ENCODE results near the gene ZNF611.

Gene ZNF611

DNA sequence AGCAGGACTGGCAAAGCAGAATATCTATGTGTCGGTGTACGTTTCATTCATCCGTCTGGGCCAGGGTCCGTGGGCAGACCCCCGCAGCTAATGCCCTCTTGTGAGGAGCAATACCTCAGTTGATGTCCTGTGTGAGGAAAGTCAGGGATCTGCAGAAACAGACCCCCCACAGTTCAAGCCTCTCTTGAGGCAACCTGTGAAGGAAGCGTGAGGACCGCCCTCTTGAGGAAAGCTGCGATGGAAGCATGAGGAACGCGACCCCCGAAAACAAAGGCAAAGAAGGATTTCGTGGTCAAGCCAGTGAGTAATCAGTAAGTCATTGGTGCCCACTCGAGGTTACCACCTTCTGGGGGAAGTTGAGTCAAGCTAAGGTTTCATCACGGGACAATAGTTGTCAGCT lies 75.8 kb downstream of the ZNF611 start:
- Mint-ChIP-seq H3K27ac (no peak overlapping the region), H3K4me1 (ENCODE audit: low read depth) (no peaks in the 10 kb centered on the region), H3K27me3 (ENCODE audit: low read depth) (no peaks in the 10 kb centered on the region), H3K4me3 (no peak overlapping the region), H3K9me3 (peaks cover 70% of the 10 kb centered on the region), H3K36me3 (ENCODE audit: low read depth) (peaks cover 91% of the 10 kb centered on the region)
- DNase-seq (ENCODE audit: low spot score), result no peak

DNA sequence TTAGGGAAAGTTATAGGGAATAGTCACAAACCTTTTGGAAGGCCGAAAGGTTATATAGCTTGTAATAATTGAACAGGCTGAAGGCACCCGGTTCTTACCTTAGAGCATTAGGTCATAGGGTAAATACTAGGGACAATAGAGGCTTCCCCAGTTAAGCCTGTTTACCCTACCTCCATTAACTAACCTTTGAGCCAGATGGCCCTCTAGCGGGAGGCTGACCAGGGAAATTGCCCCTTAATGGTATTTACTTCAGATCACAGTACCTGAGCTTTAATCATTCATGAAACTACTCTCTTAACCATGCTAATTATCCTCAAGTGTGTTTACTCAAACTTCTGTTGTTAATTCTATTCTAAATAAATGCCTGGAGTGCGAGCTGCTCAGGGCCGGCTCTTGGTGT lies 76.2 kb downstream of the ZNF611 start:
- Mint-ChIP-seq H3K27ac (no peak overlapping the region), H3K36me3 (ENCODE audit: low read depth) (peaks cover 95% of the 10 kb centered on the region), H3K9me3 (peaks cover 75% of the 10 kb centered on the region), H3K4me1 (ENCODE audit: low read depth) (no peaks in the 10 kb centered on the region), H3K27me3 (ENCODE audit: low read depth) (no peaks in the 10 kb centered on the region), H3K4me3 (no peak overlapping the region)
- DNase-seq (ENCODE audit: low spot score), result no peak

DNA sequence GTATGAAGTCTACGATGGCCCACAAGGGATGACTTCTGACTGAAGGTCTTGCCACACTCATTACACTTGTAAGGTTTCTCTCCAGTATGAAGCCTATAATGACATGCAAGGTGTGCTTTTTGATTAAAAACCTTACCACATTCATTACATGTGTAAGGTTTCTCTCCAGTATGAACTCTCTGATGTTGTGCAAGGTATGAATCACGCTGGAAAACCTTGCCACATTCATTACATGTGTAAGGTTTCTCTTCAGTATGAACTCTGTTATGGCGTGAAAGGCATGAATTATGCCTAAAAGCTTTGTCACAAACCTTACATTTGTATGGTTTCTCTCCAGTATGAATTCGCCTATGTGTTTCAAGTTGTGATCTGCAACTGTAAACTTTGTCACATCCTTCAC lies 81.7 kb downstream of the ZNF611 start:
- Mint-ChIP-seq H3K36me3 (ENCODE audit: low read depth) (peaks cover 90% of the 10 kb centered on the region), H3K4me3 (no peak overlapping the region), H3K9me3 (peaks cover 80% of the 10 kb centered on the region), H3K27ac (no peak overlapping the region), H3K27me3 (ENCODE audit: low read depth) (no peaks in the 10 kb centered on the region), H3K4me1 (ENCODE audit: low read depth) (no peaks in the 10 kb centered on the region)
- DNase-seq (ENCODE audit: low spot score), result no peak
